IPS DF 6.9 (cell line): ENCODE measurements around the gene NEGR1.

Source experiments
- DNase-seq: peaks from one replicate; pipeline ENCODE4 v3.0.0-alpha.2; 2013; ENCODE audit warnings: low read depth, low spot score
- H3K27ac ChIP-seq: one replicate; pipeline ENCODE4 v1.5.1; 2013; ENCODE audit warnings: low read length, control low read depth
- H3K27me3 ChIP-seq: 2 replicates; pipeline ENCODE4 v1.6.1; 2013; ENCODE audit warnings: mild to moderate bottlenecking, low read length; ENCODE audit not compliant: control insufficient read depth, insufficient read depth
- H3K36me3 ChIP-seq: 2 replicates; pipeline ENCODE4 v1.6.1; 2013; ENCODE audit warnings: low read length; ENCODE audit not compliant: control insufficient read depth, insufficient read depth
- H3K4me1 ChIP-seq: 2 replicates; pipeline ENCODE4 v1.6.1; 2013; ENCODE audit warnings: low read length; ENCODE audit not compliant: control insufficient read depth, insufficient read depth
- H3K4me3 ChIP-seq: 2 replicates; pipeline ENCODE4 v1.5.1; 2013; ENCODE audit warnings: mild to moderate bottlenecking, low read length
- H3K9me3 ChIP-seq: 2 replicates; pipeline ENCODE4 v1.6.1; 2013; ENCODE audit warnings: low read length, inconsistent platforms; ENCODE audit not compliant: control insufficient read depth, insufficient read depth
- WGBS: extraction: QIAGEN DNeasy Blood & Tissue Kit; methylation state at CpG from one replicate; pipeline ENCODE4 v1.1.7; 2013; ENCODE audit warnings: mixed read lengths, missing lambda C conversion rate; ENCODE audit not compliant: insufficient read length, insufficient coverage; 5-methylcytosine and 5-hydroxymethylcytosine counted together

The NEGR1 gene

GRCh38 chr1:71428029-71428428 is 854.3 kb downstream of the NEGR1 start:
- Histone ChIP-seq H3K4me1 (0 out of 2 replicates have a peak, but pooled peaks cover 1% of the 10 kb centered on the region), H3K27me3 (no peaks in the 10 kb centered on the region), H3K4me3 (no peak overlapping the region), H3K9me3 (no peaks in the 10 kb centered on the region), H3K36me3 (no peaks in the 10 kb centered on the region), H3K27ac (no peak overlapping the region)
- DNase-seq, result no peak
- WGBS, result no CpG with 5 or more reads among the region's 1 CpG

GRCh38 chr1:71427066-71427465 is 855.3 kb downstream of the NEGR1 start:
- DNase-seq, result no peak
- 0 out of 2 replicates have a peak, but pooled peaks cover 1% of the 10 kb centered on the region for H3K4me1 ChIP-seq
- H3K27me3 ChIP-seq, result no peaks in the 10 kb centered on the region
- no peaks in the 10 kb centered on the region for H3K9me3 ChIP-seq
- no peak overlapping the region for H3K4me3 ChIP-seq
- WGBS, result no CpG with 5 or more reads among the region's 3 CpGs
- H3K36me3 ChIP-seq, result no peaks in the 10 kb centered on the region
- no peak overlapping the region for H3K27ac ChIP-seq

- no peaks in the 10 kb centered on the region for H3K27me3 ChIP-seq
- no peak for DNase-seq
- H3K9me3 ChIP-seq, result no peaks in the 10 kb centered on the region
- no peak overlapping the region for H3K27ac ChIP-seq
- H3K36me3 ChIP-seq, result no peaks in the 10 kb centered on the region
- H3K4me3 ChIP-seq, result no peak overlapping the region
- H3K4me1 ChIP-seq, result 0 out of 2 replicates have a peak, but pooled peaks cover 1% of the 10 kb centered on the region
Observed at GRCh38 chr1:71424536-71424935, 857.8 kb downstream of the NEGR1 start.

- Histone ChIP-seq H3K27me3 (no peaks in the 10 kb centered on the region), H3K9me3 (no peaks in the 10 kb centered on the region), H3K27ac (no peak overlapping the region), H3K36me3 (no peaks in the 10 kb centered on the region), H3K4me3 (no peak overlapping the region), H3K4me1 (no peaks in the 10 kb centered on the region)
- no CpG with 5 or more reads among the region's 6 CpGs for WGBS
- DNase-seq, result no peak
Observed at GRCh38 chr1:71422221-71422620, 860.1 kb downstream of the NEGR1 start.

GRCh38 chr1:71417421-71417820 is 864.9 kb downstream of the NEGR1 start:
- Histone ChIP-seq H3K36me3 (no peaks in the 10 kb centered on the region), H3K4me3 (no peak overlapping the region), H3K4me1 (0 out of 2 replicates have a peak, but pooled peaks cover 1% of the 10 kb centered on the region), H3K27me3 (no peaks in the 10 kb centered on the region), H3K27ac (no peak overlapping the region), H3K9me3 (no peaks in the 10 kb centered on the region)
- WGBS, result no CpG with 5 or more reads among the region's 3 CpGs
- no peak for DNase-seq

GRCh38 chr1:71414179-71414578 is 868.2 kb downstream of the NEGR1 start:
- Histone ChIP-seq H3K27ac (no peak overlapping the region), H3K4me3 (no peak overlapping the region), H3K4me1 (0 out of 2 replicates have a peak, but pooled peaks cover 1% of the 10 kb centered on the region), H3K36me3 (no peaks in the 10 kb centered on the region), H3K27me3 (no peaks in the 10 kb centered on the region), H3K9me3 (no peaks in the 10 kb centered on the region)
- WGBS, result no CpG with 5 or more reads among the region's 2 CpGs
- DNase-seq, result no peak

- H3K27ac ChIP-seq, result no peak overlapping the region
- no peak for DNase-seq
- H3K27me3 ChIP-seq, result no peaks in the 10 kb centered on the region
- WGBS, result no CpG with 5 or more reads among the region's 3 CpGs
- H3K36me3 ChIP-seq, result no peaks in the 10 kb centered on the region
- H3K4me3 ChIP-seq, result no peak overlapping the region
- H3K9me3 ChIP-seq, result no peaks in the 10 kb centered on the region
- H3K4me1 ChIP-seq, result 0 out of 2 replicates have a peak, but pooled peaks cover 1% of the 10 kb centered on the region
Observed at GRCh38 chr1:71413441-71414175, 868.7 kb downstream of the NEGR1 start.

GRCh38 chr1:71400050-71400449 is 882.3 kb downstream of the NEGR1 start:
- H3K4me3 ChIP-seq, result no peak overlapping the region
- H3K36me3 ChIP-seq, result no peaks in the 10 kb centered on the region
- no peaks in the 10 kb centered on the region for H3K4me1 ChIP-seq
- H3K9me3 ChIP-seq, result no peaks in the 10 kb centered on the region
- no peak overlapping the region for H3K27ac ChIP-seq
- no peaks in the 10 kb centered on the region for H3K27me3 ChIP-seq
- no peak for DNase-seq

GRCh38 chr1:71399594-71399993 is 882.7 kb downstream of the NEGR1 start:
- no peaks in the 10 kb centered on the region for H3K36me3 ChIP-seq
- WGBS, result no CpG with 5 or more reads among the region's 2 CpGs
- DNase-seq, result no peak

GRCh38 chr1:71393301-71393700 is 889.0 kb downstream of the NEGR1 start:
- H3K36me3 ChIP-seq, result no peaks in the 10 kb centered on the region
- no peak for DNase-seq
- no peaks in the 10 kb centered on the region for H3K9me3 ChIP-seq
- peaks cover 2% of the 10 kb centered on the region; the same call in 1 of the 2 replicates for H3K27me3 ChIP-seq
- H3K4me1 ChIP-seq, result no peaks in the 10 kb centered on the region; the same call in 1 of the 2 replicates
- H3K27ac ChIP-seq, result no peak overlapping the region
- no peak overlapping the region for H3K4me3 ChIP-seq

More at GRCh38 chr1:71399594-71399993, 882.7 kb downstream of the NEGR1 start:
- H3K27ac ChIP-seq, result no peak overlapping the region
- H3K4me1 ChIP-seq, result no peaks in the 10 kb centered on the region
- no peaks in the 10 kb centered on the region for H3K27me3 ChIP-seq
- H3K9me3 ChIP-seq, result no peaks in the 10 kb centered on the region
- H3K4me3 ChIP-seq, result no peak overlapping the region

- Histone ChIP-seq H3K4me1 (no peaks in the 10 kb centered on the region; the same call in 1 of the 2 replicates), H3K4me3 (no peak overlapping the region), H3K27me3 (peaks cover 2% of the 10 kb centered on the region; the same call in 1 of the 2 replicates), H3K27ac (no peak overlapping the region), H3K9me3 (no peaks in the 10 kb centered on the region), H3K36me3 (no peaks in the 10 kb centered on the region)
- whole genome bisulfite sequencing, result no CpG with 5 or more reads among the region's 2 CpGs
- no peak for DNase-seq
Observed at GRCh38 chr1:71390518-71390917, 891.8 kb downstream of the NEGR1 start.
